Measurements from ENCODE around the gene PAPLN.

DNA sequence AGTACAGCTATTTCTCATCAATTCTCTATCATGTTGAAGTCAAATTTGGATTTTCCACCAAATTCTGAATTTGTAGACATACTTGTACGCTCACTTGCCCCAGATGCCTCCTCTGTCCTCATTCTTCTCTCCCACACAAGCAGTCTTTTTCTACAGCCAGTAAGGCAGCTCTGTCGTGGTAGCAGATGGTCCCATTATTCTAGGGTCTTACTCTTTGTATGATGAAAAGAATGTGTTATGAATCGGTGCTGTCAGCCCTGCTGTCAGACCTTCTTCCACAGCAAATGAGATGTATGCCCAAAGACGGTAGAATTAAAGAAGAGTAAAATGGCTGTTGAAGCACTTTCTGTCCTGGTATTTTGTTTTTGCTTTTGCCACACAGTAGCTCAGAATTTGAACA, 17.2 kb upstream of the PAPLN start:
- no peak for TF ChIP-seq POLR2AphosphoS5 (IDR thresholded peaks at IDR 0.05; ENCODE audit: low read depth, low read length)
- TF ChIP-seq, protein P1, sequence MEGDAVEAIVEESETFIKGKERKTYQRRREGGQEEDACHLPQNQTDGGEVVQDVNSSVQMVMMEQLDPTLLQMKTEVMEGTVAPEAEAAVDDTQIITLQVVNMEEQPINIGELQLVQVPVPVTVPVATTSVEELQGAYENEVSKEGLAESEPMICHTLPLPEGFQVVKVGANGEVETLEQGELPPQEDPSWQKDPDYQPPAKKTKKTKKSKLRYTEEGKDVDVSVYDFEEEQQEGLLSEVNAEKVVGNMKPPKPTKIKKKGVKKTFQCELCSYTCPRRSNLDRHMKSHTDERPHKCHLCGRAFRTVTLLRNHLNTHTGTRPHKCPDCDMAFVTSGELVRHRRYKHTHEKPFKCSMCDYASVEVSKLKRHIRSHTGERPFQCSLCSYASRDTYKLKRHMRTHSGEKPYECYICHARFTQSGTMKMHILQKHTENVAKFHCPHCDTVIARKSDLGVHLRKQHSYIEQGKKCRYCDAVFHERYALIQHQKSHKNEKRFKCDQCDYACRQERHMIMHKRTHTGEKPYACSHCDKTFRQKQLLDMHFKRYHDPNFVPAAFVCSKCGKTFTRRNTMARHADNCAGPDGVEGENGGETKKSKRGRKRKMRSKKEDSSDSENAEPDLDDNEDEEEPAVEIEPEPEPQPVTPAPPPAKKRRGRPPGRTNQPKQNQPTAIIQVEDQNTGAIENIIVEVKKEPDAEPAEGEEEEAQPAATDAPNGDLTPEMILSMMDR (IDR thresholded peaks at IDR 0.05): no peak
- no peak for TF ChIP-seq TCF7L2 (IDR thresholded peaks at IDR 0.05; ENCODE audit: low read depth, low read length)
- TF ChIP-seq, protein P2, sequence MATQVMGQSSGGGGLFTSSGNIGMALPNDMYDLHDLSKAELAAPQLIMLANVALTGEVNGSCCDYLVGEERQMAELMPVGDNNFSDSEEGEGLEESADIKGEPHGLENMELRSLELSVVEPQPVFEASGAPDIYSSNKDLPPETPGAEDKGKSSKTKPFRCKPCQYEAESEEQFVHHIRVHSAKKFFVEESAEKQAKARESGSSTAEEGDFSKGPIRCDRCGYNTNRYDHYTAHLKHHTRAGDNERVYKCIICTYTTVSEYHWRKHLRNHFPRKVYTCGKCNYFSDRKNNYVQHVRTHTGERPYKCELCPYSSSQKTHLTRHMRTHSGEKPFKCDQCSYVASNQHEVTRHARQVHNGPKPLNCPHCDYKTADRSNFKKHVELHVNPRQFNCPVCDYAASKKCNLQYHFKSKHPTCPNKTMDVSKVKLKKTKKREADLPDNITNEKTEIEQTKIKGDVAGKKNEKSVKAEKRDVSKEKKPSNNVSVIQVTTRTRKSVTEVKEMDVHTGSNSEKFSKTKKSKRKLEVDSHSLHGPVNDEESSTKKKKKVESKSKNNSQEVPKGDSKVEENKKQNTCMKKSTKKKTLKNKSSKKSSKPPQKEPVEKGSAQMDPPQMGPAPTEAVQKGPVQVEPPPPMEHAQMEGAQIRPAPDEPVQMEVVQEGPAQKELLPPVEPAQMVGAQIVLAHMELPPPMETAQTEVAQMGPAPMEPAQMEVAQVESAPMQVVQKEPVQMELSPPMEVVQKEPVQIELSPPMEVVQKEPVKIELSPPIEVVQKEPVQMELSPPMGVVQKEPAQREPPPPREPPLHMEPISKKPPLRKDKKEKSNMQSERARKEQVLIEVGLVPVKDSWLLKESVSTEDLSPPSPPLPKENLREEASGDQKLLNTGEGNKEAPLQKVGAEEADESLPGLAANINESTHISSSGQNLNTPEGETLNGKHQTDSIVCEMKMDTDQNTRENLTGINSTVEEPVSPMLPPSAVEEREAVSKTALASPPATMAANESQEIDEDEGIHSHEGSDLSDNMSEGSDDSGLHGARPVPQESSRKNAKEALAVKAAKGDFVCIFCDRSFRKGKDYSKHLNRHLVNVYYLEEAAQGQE (IDR thresholded peaks at IDR 0.05; ENCODE audit: insufficient read depth in 1 of 2, low read depth in 2 of 2, low read length in 1 of 2): no peak
- TF ChIP-seq SIN3A (IDR thresholded peaks at IDR 0.05; ENCODE audit: borderline replicate concordance, insufficient read depth, low read depth, low read length): no peak
